ENCODE results near the gene FAM3A.

- no peak for TF ChIP-seq CTCF (IDR thresholded peaks at IDR 0.05)
- no peak for TF ChIP-seq POLR2A (IDR thresholded peaks at IDR 0.05)
Measured at GRCh38 chrX:154470914-154471568, 45.0 kb downstream of the FAM3A start.
